Coronary artery (tissue), 2 donors: ENCODE data around the gene ATP6V0B.

Experiments used
- DNase-seq: peaks from one replicate; pipeline ENCODE4 v3.0.0-alpha.2; 2017; ENCODE audit warnings: low spot score
- H3K27ac ChIP-seq, 2 donors: fragments of 200-600 bp; sonication (generic); one replicate each; pipeline ENCODE4 v1.5.1; 2016 to 2019
- H3K4me3 ChIP-seq: fragments of 200-600 bp; sonication (generic); 2 replicates; pipeline ENCODE4 v1.5.1; 2016; ENCODE audit warnings: mild to moderate bottlenecking, moderate library complexity
- TF ChIP-seq, protein P1 (sequence below): fragments of 200-600 bp; sonication (generic); IDR thresholded peaks from one replicate; pipeline ENCODE4 v1.5.1; 2019; ENCODE audit warnings: antibody characterized with exemption

The ATP6V0B gene

DNA sequence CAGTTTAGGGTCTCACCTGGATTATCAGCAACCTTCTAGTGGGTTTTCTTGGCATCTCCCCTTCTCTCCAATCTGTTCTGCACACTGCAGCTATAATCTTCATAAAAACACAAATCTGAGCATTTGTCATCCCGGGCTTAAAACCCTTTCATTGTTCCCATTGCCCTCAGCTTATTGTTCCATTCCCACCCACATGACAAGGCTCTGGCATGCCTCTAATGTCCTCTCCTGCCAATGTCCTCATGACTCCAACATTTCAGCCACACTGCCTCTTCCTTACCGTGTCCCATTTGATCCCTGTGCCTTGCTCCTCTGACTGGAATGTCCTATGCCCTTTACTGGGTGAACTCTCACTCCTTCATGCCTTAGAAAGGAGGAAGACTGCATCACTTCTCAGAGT is 12.4 kb upstream of the ATP6V0B start:
- no peak overlapping the region for H3K27ac ChIP-seq
- no peak for DNase-seq
- no peak overlapping the region for H3K4me3 ChIP-seq
- TF ChIP-seq, protein P1, sequence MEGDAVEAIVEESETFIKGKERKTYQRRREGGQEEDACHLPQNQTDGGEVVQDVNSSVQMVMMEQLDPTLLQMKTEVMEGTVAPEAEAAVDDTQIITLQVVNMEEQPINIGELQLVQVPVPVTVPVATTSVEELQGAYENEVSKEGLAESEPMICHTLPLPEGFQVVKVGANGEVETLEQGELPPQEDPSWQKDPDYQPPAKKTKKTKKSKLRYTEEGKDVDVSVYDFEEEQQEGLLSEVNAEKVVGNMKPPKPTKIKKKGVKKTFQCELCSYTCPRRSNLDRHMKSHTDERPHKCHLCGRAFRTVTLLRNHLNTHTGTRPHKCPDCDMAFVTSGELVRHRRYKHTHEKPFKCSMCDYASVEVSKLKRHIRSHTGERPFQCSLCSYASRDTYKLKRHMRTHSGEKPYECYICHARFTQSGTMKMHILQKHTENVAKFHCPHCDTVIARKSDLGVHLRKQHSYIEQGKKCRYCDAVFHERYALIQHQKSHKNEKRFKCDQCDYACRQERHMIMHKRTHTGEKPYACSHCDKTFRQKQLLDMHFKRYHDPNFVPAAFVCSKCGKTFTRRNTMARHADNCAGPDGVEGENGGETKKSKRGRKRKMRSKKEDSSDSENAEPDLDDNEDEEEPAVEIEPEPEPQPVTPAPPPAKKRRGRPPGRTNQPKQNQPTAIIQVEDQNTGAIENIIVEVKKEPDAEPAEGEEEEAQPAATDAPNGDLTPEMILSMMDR, result no peak

DNA sequence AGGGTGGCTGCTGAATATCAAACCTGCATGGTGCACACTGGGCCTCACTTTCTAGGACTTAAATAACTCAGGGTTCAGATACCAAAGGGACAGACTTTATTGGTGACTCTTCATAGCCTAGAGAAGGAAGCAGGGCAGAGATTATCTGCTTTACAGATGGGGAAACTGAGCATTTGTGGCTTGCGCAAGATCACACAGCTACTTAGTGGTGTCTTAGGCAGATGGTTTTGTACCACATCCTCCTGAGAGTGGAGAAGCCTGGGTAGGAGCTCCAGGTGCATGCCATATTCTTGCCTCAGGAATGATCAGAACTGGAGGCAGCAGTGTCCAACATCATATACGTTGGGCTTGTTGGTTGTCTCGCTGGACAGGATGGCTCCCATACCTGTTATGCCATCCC is 11.8 kb upstream of the ATP6V0B start:
- DNase-seq, result no peak
- Histone ChIP-seq H3K27ac (no peak overlapping the region), H3K4me3 (no peak overlapping the region)
- TF ChIP-seq, protein P1, result no peak

DNA sequence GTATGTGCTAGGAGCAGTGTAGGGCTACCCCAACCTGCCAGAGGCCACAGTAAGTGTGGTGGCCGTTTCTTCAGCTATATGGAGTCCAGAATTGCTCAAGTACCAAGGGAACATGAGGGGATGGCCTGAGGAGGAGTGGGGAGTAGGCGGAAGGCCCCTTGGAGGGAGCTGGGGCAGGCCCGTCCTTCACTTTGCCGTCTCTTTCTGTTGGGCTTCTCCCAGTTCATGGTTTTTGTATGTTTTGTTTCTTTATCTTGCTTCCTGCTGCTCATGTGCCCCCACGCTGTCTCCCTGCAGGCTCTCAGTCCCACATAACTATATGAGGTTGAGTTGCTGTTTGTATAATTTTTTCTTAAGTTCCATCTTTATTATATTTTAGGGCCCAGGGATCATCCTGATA is 10.9 kb upstream of the ATP6V0B start:
- TF ChIP-seq, protein P1, result no peak
- no peak overlapping the region for H3K4me3 ChIP-seq
- no peak for DNase-seq
- no peak overlapping the region for H3K27ac ChIP-seq

DNA sequence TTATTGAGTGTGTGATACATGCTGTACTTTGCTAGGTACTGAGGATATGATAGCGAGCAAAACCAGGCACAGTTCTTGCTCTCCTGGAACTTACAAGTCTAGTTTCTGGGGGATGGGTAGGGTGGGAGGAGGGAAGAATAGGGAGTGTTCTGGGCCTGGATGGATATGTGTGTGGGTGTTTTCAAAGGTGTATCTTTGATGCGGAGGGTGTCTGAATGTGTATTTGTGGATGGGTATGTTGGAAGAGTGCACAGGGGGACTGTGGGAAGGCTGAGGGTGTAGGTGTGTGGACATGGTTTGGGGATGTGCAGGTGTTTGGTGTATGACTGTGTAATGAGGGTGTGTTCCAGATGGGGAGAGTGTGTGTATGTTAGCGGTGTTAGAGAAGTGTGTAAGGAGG is 9.4 kb upstream of the ATP6V0B start:
- H3K4me3 ChIP-seq, result no peak overlapping the region
- DNase-seq, result no peak
- no peak overlapping the region for H3K27ac ChIP-seq
- TF ChIP-seq, protein P1, result no peak

DNA sequence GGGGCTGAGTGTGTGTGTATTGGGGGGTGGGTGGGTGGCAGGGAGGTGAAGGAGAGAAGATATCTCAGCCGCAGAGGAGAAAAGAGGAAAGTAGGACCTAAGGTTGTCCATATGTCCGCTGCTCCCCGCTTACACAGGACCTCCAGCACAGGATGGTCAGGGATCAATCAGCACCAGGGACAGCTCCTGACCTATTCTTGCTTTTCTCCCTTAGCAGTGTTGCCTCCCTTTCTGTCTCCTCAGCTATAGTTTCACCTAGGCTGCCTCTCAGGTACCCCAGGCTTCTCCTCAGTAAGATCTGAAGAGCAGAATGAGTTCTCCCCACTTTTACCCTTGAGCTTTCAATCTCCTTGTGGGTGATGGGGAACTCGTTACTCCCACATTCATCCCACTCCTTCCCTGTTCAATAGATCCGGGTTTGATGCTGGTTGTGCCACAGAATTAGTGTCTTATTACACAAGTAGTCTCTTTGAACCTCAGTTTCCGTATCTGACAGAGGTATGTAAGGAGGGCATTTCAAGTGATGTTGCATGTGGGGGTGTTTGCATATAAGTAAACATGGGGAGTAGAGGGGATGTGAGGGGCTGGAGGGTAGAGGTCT is 6.3 kb upstream of the ATP6V0B start:
- no peak overlapping the region for H3K4me3 ChIP-seq
- no peak overlapping the region for H3K27ac ChIP-seq

DNA sequence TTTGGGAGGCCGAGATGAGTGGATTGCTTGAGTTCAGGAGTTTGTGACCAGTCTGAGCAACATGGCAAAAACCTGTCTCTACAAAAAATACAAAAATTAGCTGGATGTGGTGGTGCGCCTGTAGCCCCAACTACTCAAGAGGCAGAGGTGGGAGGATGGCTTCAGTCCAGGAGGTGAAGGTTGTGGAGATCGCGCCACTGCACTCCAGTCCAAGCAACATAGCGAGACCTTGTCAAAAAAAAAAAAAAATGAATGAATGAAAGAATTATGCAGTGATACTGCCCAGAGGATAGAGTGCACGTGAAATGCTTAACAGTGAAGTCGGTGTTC is 5.4 kb upstream of the ATP6V0B start:
- no peak overlapping the region for H3K27ac ChIP-seq
- no peak for DNase-seq
- peak overlapping the region; percentile 87 for H3K4me3 ChIP-seq
- TF ChIP-seq, protein P1, result no peak

More for the DNA sequence above, 6.3 kb upstream of the ATP6V0B start:
- TF ChIP-seq, protein P1, result no peak
- DNase-seq, result no peak

DNA sequence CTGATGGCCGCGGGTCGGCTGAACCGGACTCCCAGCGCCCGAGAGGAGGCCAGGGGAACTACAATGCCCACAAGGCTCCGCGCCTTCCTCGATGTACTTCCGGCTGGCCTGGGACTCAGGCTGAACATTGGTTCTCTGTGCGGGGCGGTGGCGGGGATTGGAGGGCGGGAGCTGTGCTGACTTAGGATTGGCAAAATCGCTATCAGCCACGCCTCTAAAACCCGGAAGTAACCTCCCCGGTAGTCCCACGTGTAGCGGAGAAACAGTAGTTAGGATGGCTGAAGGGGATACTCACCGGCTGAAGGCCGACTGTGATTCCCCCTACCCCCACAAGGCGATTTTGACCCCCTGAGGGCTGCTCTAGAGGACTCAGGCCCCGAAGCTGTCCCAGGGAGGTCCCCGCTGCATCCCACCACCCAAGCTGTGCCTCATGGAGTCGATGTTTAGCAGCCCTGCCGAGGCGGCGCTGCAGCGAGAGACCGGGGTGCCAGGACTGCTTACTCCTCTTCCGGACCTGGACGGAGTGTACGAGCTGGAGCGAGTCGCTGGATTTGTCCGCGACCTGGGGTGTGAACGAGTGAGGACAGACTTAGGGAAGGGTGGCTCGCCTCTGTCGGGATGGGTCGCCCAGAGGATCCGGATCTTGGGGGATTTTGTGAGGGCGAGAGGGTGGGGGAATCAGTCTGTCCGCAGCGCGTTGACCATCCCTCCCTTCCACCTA is 4.9 kb upstream of the ATP6V0B start, which contains the start of gene DPH2:
TSS of gene DPH2 (plus strand) at position 265 of the 721 bp plus-strand sequence. CDS start at position 431, 166 bp downstream.
- TF ChIP-seq, protein P1, result no peak
- peak; percentile 98 for DNase-seq
- Histone ChIP-seq H3K27ac (peak within 1 kb of the TSS in 1 of 2 donors; percentile 26), H3K4me3 (peak within 1 kb of the TSS; percentile 87)
